Stimulated activated CD8-positive, alpha-beta memory T cell treated with anti-CD3 and anti-CD28 coated beads, Interleukin-4, amount 100 ng/mL, for 48 hours (primary cell): ENCODE measurements around the gene NDUFB7.
"Not testable (repeated sequence)": the region's sequence is repeated elsewhere in the genome, so short reads cannot be mapped to it uniquely, and the experiment has no call there.

Source experiments
- DNase-seq: peaks from one replicate; pipeline ENCODE4 v3.0.0-alpha.2; 2020

NDUFB7 gene

DNA sequence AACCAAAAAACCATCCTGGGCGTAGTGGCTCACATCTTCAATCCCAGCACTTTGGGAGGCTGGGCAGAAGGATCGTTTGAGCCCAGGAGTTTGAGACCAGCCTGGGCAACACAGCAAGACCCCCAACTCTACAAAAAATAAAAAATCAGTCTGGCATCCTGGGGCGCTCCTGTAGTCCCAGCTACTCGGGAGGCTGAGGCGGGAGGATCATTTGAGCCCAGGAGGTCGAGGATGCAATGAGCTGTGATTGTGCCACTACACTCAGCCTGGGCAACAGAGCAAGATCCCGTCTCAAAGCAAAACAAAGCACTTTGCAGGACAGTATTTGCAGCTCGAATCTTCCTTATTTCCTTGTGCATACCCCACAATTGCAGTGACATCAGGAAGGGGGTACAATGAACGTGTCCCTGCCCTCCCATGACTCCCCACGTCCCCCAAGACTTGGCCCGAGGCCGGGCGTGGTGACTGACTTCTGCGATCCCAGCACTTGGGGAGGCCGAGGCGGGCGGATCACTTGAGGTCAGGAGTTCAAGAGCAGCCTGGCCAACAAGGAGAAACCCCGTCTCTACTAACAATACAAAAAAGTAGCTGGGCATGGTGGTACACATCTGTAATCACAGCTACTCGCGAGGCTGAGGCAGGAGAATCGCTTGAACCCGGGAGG is 870 bp downstream of the NDUFB7 start:
- DNase-seq: no peak

DNA sequence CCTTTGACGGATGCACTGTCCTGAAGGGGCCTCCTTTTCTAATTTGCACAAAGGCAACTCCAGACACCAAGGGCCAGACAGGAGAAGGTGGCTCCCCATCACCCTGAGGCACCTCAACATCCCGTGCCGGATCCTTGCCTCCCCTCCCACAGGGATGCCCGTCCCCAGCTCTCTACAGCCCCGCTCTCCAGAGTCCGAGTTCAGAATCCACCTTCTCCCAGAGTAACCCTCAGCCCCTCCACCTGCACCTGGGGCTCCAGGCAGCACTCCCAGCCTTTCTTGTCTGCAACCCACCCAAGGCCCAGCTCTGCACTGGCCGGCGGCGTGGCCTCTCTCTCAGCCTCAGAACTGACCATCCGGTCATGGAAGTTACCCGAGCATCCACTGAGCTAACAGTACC is 4.8 kb downstream of the NDUFB7 start:
- DNase-seq: no peak

DNA sequence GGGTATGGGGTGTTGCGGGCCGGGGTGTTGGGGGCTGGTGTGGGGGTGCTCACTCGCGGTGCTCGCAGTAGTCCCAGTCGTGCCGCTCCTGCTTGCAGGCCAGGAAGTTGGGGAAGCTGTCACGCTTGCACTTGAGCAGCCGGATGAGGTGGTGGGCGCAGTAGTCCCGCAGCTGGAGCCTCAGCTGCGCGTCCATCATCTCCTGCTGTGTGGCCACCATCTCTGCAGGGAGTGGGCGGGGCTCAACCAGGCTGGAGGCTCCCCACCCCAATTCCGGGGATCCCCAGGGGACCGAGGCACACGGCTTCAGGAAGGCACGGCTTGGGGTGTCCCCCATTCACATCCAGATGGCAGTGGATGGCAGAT is 5.2 kb downstream of the NDUFB7 start:
- no peak for DNase-seq

DNA sequence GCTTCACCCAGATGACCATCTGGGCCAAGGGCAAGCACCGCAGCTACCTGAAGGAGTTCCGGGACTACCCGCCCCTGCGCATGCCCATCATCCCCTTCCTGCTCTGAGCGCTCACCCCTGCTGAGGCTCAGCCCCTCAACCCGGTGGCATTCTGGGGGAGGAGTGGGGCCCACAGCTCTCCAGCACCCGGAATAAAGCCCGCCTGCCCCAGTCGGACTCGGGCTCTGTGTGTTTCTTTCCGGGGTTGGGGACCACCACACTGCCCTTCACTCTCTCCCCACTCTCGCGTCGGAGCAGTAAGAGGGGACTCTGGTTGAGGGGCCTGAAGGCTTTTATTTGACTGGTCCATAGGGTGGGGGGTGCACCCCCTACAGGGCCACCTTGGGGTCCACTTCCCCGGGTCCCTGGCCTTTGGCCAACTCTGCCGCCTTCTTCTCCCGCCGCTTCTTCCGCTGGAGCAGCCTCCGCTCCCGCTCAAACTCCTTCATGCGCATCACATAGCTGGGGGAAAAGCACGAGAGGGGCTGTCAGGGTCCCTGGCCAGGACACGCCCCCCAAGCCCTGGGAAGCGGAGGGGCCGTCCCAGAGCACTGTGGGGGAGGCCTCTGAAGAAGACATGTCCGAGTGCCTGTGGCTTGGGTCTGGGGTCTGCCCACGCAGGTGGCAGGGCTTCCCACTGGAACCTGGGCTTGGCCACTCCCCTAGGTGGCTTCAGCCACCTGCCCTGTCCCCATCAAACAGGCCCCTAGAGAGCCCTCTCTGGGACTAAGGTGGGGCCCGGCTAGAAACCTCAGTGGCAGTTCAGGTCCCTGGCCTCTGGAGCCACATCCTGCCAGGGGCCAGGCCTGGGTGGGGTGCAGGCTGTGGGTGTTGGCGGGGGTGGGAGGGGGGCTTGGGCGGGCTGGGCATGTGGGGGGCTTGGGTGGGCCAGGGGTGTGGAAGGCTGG is 5.8 kb downstream of the NDUFB7 start:
- no peak for DNase-seq

DNA sequence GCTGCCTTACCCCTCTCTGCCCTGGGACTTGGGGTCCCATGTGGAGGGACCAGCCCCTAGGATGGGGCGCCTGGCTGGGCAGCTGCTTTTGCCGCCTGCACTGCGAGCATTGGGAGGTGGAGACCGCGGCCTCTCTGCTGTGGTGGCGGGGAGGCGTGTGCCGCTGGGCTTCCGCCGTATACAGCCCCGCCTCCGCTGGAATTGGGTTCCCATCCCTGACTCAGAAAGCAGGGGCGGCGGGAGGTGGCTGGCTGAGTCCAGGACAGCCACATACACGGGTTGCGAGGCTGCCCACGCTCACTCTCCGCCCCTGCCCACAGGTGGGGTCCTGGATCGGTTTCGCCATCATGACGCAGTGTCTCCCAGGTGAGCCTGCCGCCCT is 6.6 kb downstream of the NDUFB7 start:
- no peak for DNase-seq

DNA sequence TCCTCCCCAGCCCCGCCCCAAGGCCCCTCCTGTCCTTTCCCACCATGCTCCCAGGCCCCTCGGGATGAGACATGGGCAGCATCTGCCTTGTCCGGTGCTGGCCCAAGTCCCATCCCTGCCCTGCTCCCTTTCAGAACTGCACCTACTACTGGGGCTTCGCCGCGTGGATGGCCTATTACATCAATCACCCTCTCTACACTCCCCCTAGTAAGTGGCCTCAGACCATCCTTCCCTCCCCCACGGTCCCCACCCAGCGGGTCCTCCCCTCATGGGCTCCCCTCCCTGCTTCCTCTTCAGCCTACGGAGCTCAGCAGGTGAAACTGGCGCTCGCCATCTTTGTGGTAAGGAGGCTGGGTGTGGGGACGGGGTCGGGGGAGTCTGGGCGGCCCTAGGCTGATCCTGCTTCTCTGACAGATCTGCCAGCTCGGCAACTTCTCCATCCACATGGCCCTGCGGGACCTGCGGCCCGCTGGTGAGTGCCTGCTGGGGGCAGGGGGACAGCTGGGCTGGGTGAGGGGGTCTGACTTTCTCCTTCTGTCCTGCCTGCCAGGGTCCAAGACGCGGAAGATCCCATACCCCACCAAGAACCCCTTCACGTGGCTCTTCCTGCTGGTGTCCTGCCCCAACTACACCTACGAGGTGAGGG is 7.1 kb downstream of the NDUFB7 start:
- not testable (repeated sequence) for DNase-seq

DNA sequence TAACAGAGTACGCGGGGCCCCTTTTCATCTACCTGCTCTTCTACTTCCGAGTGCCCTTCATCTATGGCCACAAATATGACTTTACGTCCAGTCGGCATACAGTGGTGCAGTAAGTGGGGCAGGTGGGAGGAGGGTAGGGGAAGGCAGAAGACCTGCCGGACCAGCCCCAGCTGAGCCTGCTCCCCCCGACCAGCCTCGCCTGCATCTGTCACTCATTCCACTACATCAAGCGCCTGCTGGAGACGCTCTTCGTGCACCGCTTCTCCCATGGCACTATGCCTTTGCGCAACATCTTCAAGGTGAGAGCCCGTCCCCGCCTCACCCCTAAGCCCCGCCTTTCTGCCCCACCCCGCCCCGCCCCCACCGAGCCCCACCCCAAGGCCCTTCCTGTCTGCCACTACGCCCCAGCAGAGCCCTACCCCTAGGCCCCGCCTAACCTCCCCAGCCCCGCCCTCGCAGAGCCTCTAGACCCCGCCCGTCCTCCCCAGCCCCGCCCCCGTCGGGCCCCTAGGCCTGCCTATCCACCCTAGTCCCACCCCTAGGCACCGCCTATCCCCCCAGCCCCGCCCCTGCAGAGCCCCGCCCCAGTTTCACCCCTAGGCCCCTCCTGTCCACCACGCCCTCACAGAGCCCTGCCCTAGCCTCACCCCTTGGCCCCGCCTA is 7.7 kb downstream of the NDUFB7 start:
- DNase-seq: peak; percentile 90

DNA sequence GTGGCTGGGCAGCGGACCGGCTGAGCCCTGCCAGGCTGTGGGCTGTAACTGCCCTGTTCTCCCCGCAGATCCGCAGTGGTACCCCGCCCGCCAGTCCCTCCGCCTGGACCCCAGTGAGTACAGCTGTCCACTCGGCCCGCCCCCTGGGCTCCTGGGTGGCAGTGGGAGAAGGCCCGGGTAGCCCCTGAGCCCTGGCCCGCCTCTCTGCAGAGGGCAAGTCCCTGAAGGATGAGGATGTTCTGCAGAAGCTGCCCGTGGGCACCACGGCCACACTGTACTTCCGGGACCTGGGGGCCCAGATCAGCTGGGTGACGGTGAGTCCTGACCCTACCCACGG is 8.3 kb downstream of the NDUFB7 start:
- no peak for DNase-seq

DNA sequence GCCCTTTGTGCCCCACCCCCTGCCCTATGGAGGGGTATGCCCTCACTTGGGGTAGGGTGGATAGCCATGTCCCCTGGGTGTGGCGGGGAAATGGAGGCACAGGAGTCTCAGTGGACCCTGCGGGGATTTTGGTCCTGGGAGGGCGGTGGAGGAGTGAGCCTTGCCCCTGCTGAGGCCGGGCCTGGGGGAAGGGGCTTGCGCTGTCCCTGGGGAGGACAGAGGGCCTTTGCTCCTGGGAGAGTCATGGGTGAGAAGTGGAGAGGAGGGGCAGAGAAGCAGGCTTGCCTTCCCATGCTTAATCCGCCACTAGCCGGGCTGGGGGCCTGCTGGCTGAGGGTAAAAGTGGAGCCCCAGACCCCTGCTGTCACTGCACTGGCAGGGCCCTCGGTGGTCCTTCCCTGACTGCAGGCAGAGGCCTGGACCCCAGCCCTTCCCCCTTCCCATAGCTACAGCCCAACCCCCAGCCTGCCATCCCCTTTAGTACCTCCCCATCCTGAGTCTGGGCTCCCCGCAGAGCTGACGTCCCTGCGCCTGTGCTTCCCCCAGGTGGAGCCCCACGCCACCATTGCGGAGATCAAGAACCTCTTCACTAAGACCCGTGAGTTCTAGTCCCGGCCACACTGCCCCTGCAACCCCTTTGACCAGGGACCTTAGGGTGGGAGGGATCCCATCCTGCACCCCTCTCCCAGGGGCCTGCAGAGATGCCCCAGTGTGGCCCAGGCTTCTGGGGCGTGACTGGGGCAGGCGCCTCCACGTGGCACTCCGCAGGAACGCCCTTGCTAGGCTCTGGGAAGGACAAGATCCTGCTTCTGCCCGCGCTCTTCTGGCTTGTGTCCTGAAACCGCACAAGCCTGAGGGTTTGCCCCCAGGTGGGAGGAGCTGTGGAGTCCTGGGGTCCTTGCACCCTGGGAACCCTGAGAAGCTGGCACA is 8.9 kb downstream of the NDUFB7 start:
- no peak for DNase-seq

DNA sequence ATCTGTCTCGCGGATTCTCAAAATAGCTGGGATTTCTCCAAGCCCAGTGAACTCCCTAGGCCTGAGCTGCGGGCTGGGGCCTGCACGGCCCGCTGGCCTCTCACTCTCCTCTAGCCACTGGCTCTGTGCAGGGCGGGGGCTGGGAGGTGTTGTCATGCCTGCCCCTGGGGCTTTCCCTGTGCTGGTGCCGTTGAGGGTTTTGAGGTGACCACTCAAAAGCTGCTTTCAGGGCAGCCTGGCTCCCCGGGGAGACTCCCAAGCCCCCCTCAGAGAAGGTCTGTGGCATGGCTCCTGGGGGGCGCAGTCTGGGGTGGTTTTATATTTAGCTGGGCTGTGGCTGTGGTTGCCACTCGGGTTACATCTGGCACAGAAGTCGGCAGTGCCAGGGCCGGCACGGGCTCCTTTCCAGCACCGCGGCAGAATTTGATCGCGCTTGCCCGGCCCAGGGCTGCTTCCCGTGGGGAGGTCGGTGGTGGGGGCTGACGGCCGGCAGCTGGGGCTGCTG is 10.0 kb downstream of the NDUFB7 start:
- DNase-seq: no peak

DNA sequence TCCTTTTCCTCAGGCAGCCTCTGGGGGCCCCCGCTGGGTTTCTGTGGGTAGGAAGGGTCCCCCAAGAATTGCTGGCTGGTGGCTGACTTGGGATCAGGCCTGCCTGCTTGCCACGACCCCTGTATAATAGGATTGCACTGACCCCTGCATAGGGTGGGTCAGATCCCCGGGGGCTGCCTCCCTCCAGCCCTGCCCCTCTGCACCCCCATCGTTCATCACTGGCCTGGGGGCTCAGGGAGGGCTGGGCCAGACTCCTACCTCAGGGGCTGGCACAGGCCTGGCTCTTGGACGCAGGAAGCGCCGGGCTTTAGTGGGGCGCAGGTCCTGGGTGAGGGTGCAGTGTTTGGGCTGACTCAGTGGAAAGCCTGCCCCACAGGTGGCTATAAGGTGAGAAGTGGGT is 10.6 kb downstream of the NDUFB7 start:
- no peak for DNase-seq

DNA sequence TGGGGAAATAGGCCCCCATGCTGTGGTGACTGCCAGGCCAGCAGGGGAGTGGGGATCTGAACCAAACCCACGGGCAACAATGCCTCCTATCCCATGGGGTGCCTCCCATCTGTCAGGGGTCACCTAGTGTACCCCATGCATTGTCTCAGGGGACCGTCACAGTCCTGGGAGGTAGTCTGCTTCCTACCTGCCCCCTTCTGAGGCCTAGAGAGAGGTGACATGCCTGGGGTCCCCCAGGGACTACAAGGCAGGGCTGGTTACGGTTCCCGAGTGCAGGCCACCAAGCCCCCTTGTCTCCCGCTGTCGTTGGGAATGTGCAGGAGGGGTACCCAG is 11.1 kb downstream of the NDUFB7 start:
- no peak for DNase-seq

DNA sequence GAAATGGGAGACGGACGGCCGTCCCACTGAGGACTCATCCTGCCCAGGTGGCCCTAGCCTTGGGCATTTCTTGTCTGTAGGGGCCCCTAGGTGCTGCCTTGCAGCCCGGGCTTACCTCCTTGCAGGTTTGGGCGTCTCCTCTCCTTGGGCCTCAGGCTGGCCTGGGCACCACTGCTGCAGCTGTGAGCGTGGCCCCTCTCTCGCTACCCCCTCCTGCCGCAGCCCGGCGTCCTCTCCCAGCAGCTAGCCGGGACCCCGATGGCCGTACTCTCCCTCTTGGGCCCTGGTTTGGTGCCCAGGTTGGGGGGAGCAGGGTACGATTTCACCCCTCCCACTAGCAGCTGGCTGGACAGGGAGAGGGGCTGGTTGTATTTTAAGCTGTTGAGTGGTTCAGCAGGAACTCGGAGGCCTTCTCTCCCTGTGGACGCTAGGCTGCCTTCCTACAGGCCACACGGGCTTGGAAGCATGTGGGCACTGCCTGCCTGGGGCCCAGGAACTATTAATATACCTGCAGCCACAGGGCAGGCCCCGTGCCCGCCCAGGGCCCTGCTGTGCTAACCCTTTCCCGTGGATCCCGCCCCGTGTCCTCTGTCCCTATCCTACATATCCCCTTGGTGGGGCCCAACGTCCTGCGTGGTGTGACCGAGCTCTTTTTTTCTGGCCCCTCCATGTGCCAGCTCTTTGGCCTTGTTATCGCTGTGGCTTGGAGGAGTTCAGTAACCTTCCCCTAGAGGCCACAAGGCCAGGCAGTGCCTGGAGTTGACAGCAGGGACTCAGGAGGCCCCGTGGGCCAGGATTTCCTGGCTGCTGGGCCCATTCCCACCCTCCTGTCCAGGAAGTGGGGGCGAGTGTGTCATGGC is 11.7 kb downstream of the NDUFB7 start:
- no peak for DNase-seq

DNA sequence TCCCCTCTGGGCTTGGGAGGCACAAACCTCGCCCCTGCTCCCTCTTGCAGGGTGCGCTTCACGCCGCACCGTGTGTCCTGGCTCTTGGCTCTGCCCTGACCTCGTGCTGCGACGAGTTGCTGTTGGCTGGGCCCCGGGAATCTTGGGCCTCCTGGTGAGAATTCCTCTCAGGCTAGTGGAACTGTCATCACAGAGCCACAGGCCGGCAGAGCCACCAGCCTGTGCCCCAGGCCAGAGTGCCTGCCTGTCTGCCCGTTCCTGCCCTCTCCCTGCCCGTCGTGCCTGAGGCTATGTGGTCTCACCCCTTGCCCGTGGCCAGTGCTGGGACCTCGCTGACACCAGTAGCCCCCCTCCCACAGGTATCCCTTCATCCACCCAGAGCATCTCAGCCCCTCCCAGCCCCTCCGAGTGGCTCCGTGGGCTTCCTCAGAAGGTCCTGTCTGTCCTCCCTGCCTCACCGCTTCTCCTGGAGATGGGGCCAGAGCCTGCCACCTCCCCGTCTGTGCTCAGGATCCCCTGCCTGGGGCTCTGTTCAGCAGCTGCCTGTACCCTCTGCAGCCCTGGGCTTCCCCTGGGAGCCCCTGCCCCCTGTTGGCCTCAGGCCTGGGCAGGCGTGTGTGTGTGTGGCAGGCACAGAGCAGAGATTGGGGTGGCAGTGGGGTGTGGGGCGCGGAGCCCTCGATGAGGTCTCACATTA is 13.3 kb downstream of the NDUFB7 start:
- no peak for DNase-seq

DNA sequence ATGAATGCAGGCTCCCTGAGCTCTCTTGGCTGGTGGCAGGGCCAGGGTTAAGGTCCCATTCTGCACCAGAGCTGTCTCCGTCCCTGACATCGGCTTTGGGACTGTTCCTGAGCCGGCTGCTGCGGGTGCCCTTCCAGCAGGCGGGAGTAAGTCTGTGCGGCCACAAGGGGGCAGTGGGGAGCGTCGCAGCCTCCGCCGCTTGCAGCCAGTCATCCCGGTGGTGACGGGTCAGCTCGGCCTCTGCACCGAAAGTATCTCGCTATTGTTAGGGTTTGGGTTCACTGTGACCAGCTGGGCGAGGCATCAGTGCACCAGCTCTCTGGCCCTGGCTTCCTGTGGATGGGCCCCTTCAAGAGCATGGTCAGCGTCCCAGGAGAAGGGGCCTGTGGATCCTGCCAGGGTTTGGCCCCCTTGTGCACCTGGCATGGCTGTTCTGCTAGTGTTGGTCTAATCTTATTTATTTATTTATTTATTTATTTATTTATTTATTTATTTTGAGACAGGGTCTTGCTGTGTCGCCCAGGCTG is 15.1 kb downstream of the NDUFB7 start:
- DNase-seq: peak; percentile 89

DNA sequence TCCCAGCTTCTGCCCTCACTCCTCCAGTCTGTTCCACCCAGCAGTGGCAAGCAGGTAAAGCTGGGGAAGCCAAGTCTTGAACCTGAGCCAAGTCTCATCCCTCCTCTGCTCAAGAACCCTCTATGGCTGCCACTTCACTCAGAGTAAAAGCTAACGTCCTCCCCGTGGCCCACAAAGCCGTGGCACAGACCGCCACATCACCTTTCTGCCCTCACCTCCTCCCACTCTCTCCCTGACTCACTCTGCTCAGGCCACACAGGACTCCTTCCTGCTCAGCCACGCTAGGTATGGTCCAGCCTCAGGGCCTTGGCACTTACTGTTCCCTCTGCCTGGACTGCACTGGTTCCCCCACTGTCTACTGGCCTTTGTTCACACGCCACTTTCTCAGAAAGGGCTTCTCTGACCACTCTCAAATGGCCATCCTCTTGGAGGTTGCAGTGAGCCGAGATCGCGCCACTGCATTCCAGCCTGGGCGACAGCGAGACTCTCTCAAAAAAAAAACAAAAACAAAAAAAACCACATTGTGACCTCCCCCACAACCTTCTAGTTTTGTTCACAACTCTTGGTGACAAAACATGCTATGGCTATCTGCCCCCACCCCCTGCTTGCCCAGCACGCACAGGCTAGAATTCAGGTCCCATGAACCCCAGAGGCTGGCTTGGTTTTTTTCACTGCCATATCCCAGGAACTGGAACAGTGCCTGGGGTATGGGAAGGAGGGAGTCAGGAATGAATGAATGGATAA is 15.8 kb downstream of the NDUFB7 start:
- peak; percentile 56 for DNase-seq

DNA sequence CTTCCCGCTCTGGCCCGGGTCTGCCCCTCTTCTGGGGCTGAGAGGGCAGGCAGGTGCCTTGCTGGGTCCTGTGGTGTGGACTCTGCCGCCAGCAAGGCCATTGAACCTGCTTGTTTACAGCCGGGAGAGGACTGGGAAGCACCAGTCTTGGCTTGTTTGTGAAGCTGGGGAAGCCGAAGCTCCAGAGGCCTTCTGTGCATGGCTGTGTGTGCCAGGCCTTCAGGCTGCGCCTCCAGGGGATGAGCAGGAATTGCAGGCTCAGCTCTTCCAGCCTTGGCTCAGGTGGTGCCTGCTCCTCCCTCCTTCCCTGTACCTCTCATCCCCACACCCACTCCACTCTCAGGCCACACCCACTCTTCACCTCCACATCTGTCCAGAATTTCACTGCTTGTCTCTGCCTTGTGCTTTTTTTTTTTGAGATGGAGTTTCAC is 17.5 kb downstream of the NDUFB7 start:
- no peak for DNase-seq

DNA sequence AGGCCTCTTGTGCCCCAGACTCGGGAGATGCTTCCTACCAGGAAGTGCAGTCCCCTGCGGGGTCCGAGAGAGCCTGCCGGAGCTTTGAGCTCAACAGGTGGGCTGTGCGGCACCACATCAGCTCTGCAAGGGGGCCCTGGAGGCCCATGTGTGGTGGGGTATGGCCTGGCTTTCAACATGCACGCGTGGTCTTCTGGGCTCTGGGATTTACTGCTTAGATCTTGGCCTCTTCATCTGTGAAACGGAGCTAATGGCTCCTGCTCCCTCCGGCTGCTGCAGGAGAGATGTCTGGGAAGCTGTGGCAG is 18.0 kb downstream of the NDUFB7 start:
- DNase-seq: no peak

DNA sequence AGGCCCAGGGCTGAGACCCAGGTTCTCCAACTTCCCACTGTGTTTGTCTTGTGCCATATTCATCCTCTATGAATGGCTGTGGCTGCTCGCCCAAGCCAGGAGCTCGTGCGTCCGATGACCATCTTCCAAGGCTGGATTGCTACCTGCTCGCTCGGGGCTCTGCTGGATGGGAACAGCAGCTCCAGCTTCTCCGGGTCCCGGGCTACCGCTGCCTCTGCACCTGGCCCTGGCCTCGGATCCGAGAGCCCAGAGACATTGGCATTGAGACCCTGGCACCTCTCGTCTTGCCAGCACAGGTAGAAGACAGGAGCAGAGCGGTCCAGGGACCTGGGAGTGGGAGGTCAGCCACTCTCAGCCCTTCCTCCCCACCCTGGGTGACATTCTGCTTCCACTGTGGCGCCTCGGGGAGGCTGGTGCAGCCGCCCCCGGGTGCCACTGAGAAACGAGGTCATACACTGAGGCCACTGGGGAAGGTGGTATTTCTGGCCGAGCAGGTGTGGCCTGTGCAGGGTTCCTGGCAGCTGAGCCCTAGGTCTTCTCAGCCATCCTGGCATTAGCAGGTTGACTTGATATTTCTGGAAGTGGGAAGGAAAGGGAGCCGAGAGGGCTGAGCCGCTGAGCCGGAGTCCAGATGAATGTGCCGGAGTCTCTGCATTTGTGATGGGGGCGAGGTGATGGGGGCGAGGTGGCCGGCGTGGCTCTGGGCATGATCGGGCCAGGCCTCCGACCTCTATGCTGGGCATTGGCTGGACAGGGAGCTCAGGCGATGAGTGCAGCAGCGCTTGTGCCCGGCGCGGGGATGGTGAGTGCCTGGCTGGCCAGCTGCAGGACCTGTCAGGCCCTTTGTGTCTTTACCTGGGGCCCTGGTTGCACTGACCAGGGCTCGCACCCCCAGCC is 18.6 kb downstream of the NDUFB7 start:
- DNase-seq: no peak
